Stomach (tissue), 9 donors: Measurements from ENCODE around the gene NTF3. TPM values are rescaled to one million over a fixed set of nuclear protein-coding genes. Genes with fewer than 3 reads are reported as not detected.

Source experiments
- DNase-seq, 2 donors: peaks; one replicate each; pipeline versions ENCODE4 v3.0.0 to v3.0.0-alpha.2; 2013 to 2019
- H3K27ac ChIP-seq, 5 donors: fragments of 200-600 bp in 4 of 5; sonication (generic) in 4 of 5; one replicate each; pipeline ENCODE4 v1.5.1; 2013 to 2019; ENCODE audit warnings: mild to moderate bottlenecking in 1 of 5, moderate library complexity in 1 of 5
- H3K27me3 ChIP-seq, 3 donors: fragments of 200-600 bp; sonication (generic); one replicate each; pipeline ENCODE4 v1.5.1; 2017 to 2019; ENCODE audit warnings: mixed run types in 1 of 3
- H3K36me3 ChIP-seq, 4 donors: fragments of 200-600 bp; sonication (generic); 1 replicate in 3 of 4; 2 replicates in 1 of 4; pipeline ENCODE4 v1.5.1; 2016 to 2019
- H3K4me1 ChIP-seq, 4 donors: fragments of 200-600 bp; sonication (generic); one replicate each; pipeline ENCODE4 v1.5.1; 2016 to 2019
- H3K4me3 ChIP-seq, 4 donors: fragments of 200-600 bp; sonication (generic) in 3 of 4; one replicate each; pipeline ENCODE4 v1.5.1; 2016 to 2019; ENCODE audit warnings: mild to moderate bottlenecking in 1 of 4
- H3K9me3 ChIP-seq, 4 donors: fragments of 200-600 bp; sonication (generic); one replicate each; pipeline ENCODE4 v1.5.1; 2016 to 2019
- EP300 ChIP-seq: sonication (generic); formaldehyde crosslinking; IDR thresholded peaks from one replicate; pipeline ENCODE4 v1.6.1; 2017; ENCODE audit warnings: antibody characterized with exemption
- POLR2A ChIP-seq, 4 donors: fragments of 450-650 bp; IDR thresholded peaks; one replicate each; pipeline ENCODE4 v1.6.1; 2016; ENCODE audit warnings: antibody characterized with exemption in 4 of 4, control low read depth in 2 of 4, mild to moderate bottlenecking in 1 of 4, moderate library complexity in 1 of 4
- POLR2AphosphoS5 ChIP-seq, 3 donors: sonication (generic); formaldehyde crosslinking; IDR thresholded peaks; one replicate each; pipeline ENCODE4 v1.6.1; 2016; ENCODE audit warnings: antibody characterized with exemption in 3 of 3
- WGBS, 5 donors: extraction: QIAGEN DNeasy Blood & Tissue Kit in 3 of 5; methylation state at CpG; one replicate each; pipeline versions ENCODE4 v1.1.5 to v1.1.7; 2013 to 2018; 5-methylcytosine and 5-hydroxymethylcytosine counted together
- intact Hi-C: fragments of 100-400 bp; cut with DNase I; formaldehyde crosslinking; loops from one replicate; pipeline ENCODE4 v1.15.1; 2023; ENCODE audit warnings: low total_unique reads
- polyA plus RNA-seq, 3 donors: library from polyadenylated mRNA; stranded (reverse); fragments of 200-250 nt; gene quantifications; one replicate each; pipeline ENCODE4 v1.2.3, GENCODE V29; 2013
- total RNA-seq, 5 donors: library from RNA; depleted of rRNA; stranded (reverse); fragments of >200 nt; gene quantifications; one replicate each; pipeline versions ENCODE4 v1.1.0 to v1.2.3, GENCODE V29; 2014 to 2016
- TF ChIP-seq, protein P1 (sequence below), 7 experiments: fragments of 450-650 bp in 4 of 7; fragments of 200-600 bp in 3 of 7; sonication (generic) in 3 of 7; IDR thresholded peaks; one replicate each; pipeline ENCODE4 v1.5.1; 2016 to 2019; ENCODE audit warnings: antibody characterized with exemption in 7 of 7, control low read depth in 2 of 7, mild to moderate bottlenecking in 1 of 7
- donor health status: healthy with polysubstance abuse.
- donor health status: Bipolar disorder and iron deficiency.
- donor health status: healthy.

NTF3 gene
- total and polyA plus RNA-seq, 8 donors, result 0.87 to 7.3 (median 4.0) TPM; not detected in 3

DNA sequence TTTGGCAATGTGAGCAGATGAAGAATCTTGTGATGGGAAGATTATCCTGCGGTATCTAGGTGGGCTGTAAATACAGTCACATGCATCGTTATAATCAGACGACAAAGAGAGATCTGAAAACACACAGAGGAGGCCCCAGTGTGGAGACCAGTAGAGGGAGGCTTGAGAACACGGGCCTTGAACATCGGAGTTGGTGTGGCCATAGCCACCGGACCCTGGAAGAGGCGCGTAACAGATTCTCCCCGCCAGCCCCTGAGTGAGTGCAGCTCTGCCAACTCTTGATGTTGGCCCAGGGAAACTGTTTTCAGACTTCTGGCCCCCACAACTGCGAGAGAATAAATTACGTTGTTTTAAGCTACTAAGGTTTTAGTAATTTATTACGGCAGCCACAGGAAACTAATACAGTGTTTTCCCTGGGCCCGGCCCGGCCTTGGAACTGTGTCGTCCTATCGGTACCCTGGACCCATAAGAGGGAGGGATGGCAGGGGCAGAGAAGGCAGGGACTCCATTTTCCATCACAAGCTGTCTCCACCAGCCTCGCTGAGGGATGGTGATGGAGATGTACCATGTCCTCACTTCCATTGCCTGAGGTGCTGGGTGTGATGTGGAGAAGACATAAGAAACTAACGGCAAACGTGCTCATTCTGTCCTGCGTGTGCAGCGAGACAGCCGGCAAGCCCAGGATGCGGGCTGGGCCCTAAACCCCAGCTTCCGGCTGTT lies 91.6 kb downstream of the NTF3 start:
- H3K4me3 ChIP-seq, result no peak overlapping the region
- no peaks in the 10 kb centered on the region for H3K27me3 ChIP-seq
- WGBS, 5 donors, result 88 to 92% (median 89%) methylated on average over 24 of the region's 24 CpGs
- no peak for DNase-seq
- no peaks in the 10 kb centered on the region for H3K9me3 ChIP-seq
- no peaks in the 10 kb centered on the region for H3K36me3 ChIP-seq
- H3K4me1 ChIP-seq, result no peaks in the 10 kb centered on the region
- TF ChIP-seq EP300 (no peak), POLR2A (IDR thresholded peaks at IDR 0.05) (no peak), POLR2AphosphoS5 (IDR thresholded peaks at IDR 0.05) (no peak)
- TF ChIP-seq, protein P1, sequence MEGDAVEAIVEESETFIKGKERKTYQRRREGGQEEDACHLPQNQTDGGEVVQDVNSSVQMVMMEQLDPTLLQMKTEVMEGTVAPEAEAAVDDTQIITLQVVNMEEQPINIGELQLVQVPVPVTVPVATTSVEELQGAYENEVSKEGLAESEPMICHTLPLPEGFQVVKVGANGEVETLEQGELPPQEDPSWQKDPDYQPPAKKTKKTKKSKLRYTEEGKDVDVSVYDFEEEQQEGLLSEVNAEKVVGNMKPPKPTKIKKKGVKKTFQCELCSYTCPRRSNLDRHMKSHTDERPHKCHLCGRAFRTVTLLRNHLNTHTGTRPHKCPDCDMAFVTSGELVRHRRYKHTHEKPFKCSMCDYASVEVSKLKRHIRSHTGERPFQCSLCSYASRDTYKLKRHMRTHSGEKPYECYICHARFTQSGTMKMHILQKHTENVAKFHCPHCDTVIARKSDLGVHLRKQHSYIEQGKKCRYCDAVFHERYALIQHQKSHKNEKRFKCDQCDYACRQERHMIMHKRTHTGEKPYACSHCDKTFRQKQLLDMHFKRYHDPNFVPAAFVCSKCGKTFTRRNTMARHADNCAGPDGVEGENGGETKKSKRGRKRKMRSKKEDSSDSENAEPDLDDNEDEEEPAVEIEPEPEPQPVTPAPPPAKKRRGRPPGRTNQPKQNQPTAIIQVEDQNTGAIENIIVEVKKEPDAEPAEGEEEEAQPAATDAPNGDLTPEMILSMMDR (IDR thresholded peaks at IDR 0.05), result no peak
- no peak overlapping the region for H3K27ac ChIP-seq
- intact Hi-C loops, result no loop called here

DNA sequence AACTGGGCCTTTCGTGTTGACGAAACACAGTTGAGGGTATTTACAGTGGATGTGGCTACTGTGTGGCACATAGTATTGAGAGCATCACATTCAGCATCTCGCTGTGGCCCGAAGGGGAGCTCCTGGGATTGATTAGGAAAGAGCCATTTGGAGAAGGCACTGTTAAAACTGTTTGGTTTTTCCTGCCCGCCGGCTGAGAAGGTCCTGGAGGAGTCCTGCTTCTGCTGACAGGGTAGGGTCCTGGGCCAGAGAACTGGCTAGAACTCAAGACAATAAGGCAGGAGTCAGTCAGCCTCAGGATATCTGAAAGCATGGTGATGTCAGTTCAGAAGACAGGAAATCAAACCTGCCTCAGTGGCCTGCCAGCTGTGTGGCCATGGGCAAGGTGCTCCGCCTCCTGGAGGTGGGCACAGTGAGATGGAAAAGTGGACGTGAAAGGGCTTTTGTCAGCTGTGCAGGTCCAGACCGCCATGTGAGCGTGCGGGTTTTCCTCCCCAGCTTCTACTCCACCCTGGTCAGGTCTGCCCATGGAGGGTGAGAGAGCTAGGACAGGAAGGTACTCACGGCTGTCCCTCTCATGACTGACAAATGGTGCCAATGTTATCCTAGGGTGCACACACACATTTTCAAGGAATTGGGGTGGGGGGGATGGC lies 92.3 kb downstream of the NTF3 start:
- no peak overlapping the region for H3K4me3 ChIP-seq
- no peak overlapping the region for H3K27ac ChIP-seq
- TF ChIP-seq EP300 (no peak), POLR2A (IDR thresholded peaks at IDR 0.05) (no peak), POLR2AphosphoS5 (IDR thresholded peaks at IDR 0.05) (no peak)
- TF ChIP-seq, protein P1 (IDR thresholded peaks at IDR 0.05), result no peak
- DNase-seq, result no peak
- no peaks in the 10 kb centered on the region for H3K4me1 ChIP-seq
- H3K36me3 ChIP-seq, result no peaks in the 10 kb centered on the region
- intact Hi-C loops, result no loop called here
- no peaks in the 10 kb centered on the region for H3K27me3 ChIP-seq
- WGBS, 5 donors, result 86 to 92% (median 91%) methylated on average over 11 to 12 of the region's 12 CpGs
- no peaks in the 10 kb centered on the region for H3K9me3 ChIP-seq

DNA sequence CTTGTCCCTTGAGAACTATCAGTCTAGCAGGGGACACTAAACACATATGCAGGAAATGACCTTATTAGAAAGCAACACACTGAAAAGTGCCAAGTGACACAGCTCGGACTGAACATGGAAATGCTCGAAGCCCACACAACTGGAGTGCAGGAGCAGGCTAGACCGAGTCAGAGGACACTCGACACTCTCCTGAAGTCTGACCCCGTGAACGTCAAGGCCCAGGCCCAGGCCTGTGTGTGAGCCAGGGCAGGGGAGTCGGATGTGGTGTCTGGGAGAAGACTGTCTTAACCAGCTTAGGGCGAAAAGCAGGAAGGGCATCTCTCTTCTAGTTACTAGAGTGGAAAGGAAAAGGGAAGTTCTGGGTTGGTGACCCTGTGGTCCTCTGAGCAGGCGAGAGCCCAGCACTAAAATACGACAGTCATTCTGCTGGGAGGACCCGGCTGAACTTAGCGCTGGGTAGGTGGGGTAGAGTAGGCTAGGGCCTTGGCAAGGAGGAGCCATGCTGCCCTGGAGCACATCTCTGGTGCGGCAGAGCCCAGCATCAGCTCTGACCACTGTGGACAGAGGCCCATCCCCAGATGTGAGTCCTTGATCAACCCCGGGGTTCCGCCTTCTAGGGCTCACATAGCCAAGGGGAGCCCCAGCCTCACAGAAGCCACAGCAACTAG lies 93.0 kb downstream of the NTF3 start:
- WGBS, 5 donors, result 84 to 92% (median 84%) methylated on average over 13 to 15 of the region's 15 CpGs
- Histone ChIP-seq H3K27me3 (no peaks in the 10 kb centered on the region), H3K4me1 (no peaks in the 10 kb centered on the region), H3K36me3 (no peaks in the 10 kb centered on the region), H3K9me3 (no peaks in the 10 kb centered on the region), H3K4me3 (no peak overlapping the region), H3K27ac (no peak overlapping the region)
- intact Hi-C loops, result no loop called here
- no peak for TF ChIP-seq POLR2AphosphoS5 (IDR thresholded peaks at IDR 0.05)
- no peak for TF ChIP-seq POLR2A (IDR thresholded peaks at IDR 0.05)
- TF ChIP-seq, protein P1 (IDR thresholded peaks at IDR 0.05), result no peak
- no peak for TF ChIP-seq EP300
- no peak for DNase-seq

DNA sequence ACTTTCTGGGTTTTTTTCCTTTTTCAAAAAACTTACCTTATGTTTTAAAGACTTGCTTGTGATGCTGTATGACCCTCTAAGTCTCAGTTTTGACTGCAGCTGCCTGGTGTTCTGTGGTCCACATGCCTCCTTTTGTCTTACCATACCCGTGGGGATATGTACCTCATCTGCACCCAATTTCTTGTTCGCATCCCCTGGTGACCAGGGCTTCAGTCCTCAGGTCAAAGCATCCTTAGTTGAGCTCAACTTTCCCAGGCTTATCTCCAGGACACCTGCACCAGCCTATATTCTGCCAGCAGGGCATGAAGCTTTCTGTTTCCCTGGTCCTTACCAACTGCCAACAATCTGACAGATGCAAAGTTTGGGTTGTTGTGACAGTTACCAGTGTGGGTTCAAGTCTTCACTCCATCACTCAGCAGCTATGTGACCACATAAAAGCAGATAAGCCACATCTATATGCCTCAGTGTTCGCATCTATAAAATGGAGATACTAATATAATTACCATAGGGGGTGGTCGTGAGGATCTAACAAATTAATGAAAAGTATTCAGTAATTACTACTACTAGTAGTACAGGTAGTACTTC lies 94.0 kb downstream of the NTF3 start:
- no peaks in the 10 kb centered on the region for H3K27me3 ChIP-seq

More for the DNA sequence above, 94.0 kb downstream of the NTF3 start:
- no peaks in the 10 kb centered on the region for H3K36me3 ChIP-seq
- no peak overlapping the region for H3K27ac ChIP-seq
- intact Hi-C loops, result no loop called here
- H3K4me1 ChIP-seq, result no peaks in the 10 kb centered on the region
- H3K9me3 ChIP-seq, result no peaks in the 10 kb centered on the region
- 83 to 91% (median 89%) methylated on average over 4 of the region's 4 CpGs for WGBS, 5 donors
- no peak for DNase-seq
- H3K4me3 ChIP-seq, result no peak overlapping the region
- TF ChIP-seq POLR2AphosphoS5 (IDR thresholded peaks at IDR 0.05), result no peak
- no peak for TF ChIP-seq POLR2A (IDR thresholded peaks at IDR 0.05)
- no peak for TF ChIP-seq EP300
- TF ChIP-seq, protein P1 (IDR thresholded peaks at IDR 0.05), result no peak
